HepG2 (cell line): ENCODE data around the gene MFRP. TPM values are rescaled to one million over a fixed set of nuclear protein-coding genes. Genes with fewer than 3 reads are reported as not detected.

ENCODE experiments used
- GABPB1 ChIP-seq: IDR thresholded peaks from 2 replicates; pipeline ENCODE4 v1.6.1; 2016; ENCODE audit warnings: mild to moderate bottlenecking, missing genetic modification reagents, moderate library complexity, missing compliant biosample characterization
- HNRNPL ChIP-seq: fragments of 200-400 bp; formaldehyde crosslinking; IDR thresholded peaks from 2 replicates; pipeline ENCODE4 v1.6.1; 2017; ENCODE audit warnings: mild to moderate bottlenecking, low read depth, low read length
- KMT2A ChIP-seq: sonication (generic); formaldehyde crosslinking; IDR thresholded peaks from 2 replicates; pipeline ENCODE4 v1.4.0; 2020; ENCODE audit warnings: missing genetic modification reagents
- MEF2D ChIP-seq: sonication (generic); formaldehyde crosslinking; IDR thresholded peaks from 2 replicates; pipeline ENCODE4 v1.5.1; 2020; ENCODE audit warnings: mild to moderate bottlenecking, missing genetic modification reagents
- NFAT5 ChIP-seq: sonication (generic); formaldehyde crosslinking; IDR thresholded peaks from 2 replicates; pipeline ENCODE4 v1.4.0; 2020; ENCODE audit warnings: missing genetic modification reagents
- NR2C2 ChIP-seq: sonication (generic); formaldehyde crosslinking; IDR thresholded peaks from 2 replicates; pipeline ENCODE4 v1.4.0; 2020; ENCODE audit warnings: missing genetic modification reagents, mild to moderate bottlenecking, moderate library complexity, borderline replicate concordance
- NR2F6 ChIP-seq, 2 experiments: IDR thresholded peaks; 2 replicates each; pipeline ENCODE4 v1.6.1; 2016; ENCODE audit warnings: antibody characterized with exemption in 1 of 2, mild to moderate bottlenecking in 1 of 2
- RBM39 ChIP-seq: fragments of 200-400 bp; formaldehyde crosslinking; IDR thresholded peaks from one replicate; pipeline ENCODE4 v1.6.1; 2018; ENCODE audit warnings: antibody characterized with exemption, mild to moderate bottlenecking, low read depth, low read length; ENCODE audit not compliant: poor library complexity, severe bottlenecking
- RFX1 ChIP-seq: fragments of 450-650 bp; IDR thresholded peaks from 2 replicates; pipeline ENCODE4 v1.6.1; 2017
- RFX5 ChIP-seq: IDR thresholded peaks from 2 replicates; pipeline ENCODE4 v1.6.1; 2011; ENCODE audit warnings: low read depth, low read length, improper control_type of control experiment
- RORA ChIP-seq: sonication (generic); formaldehyde crosslinking; IDR thresholded peaks from 2 replicates; pipeline ENCODE4 v1.5.0; 2020; ENCODE audit warnings: mild to moderate bottlenecking, missing genetic modification reagents, moderate library complexity
- ZFP82 ChIP-seq: sonication (generic); formaldehyde crosslinking; IDR thresholded peaks from 2 replicates; pipeline ENCODE4 v1.5.1; 2020; ENCODE audit warnings: mild to moderate bottlenecking, missing genetic modification reagents, borderline replicate concordance
- ZNF33B ChIP-seq: sonication (generic); formaldehyde crosslinking; IDR thresholded peaks from 2 replicates; pipeline ENCODE4 v1.5.1; 2020; ENCODE audit warnings: mild to moderate bottlenecking, missing genetic modification reagents
- ZNF446 ChIP-seq: sonication (generic); formaldehyde crosslinking; IDR thresholded peaks from 2 replicates; pipeline ENCODE4 v1.5.0; 2020; ENCODE audit warnings: mild to moderate bottlenecking, missing genetic modification reagents
- ZSCAN9 ChIP-seq: IDR thresholded peaks from 2 replicates; pipeline ENCODE4 v1.6.1; 2016; ENCODE audit warnings: borderline replicate concordance
- polyA plus RNA-seq, 8 experiments: library from polyadenylated mRNA; depleted of rRNA in 3 of 8; stranded (reverse) in 7 of 8; unstranded in 1 of 8; fragments of >200 nt; fragmentation: Illumina TruSeq in 4 of 8; extraction: Trizol in 4 of 8; gene quantifications; 2 replicates each; pipeline versions ENCODE4 v1.2.1 to v1.2.3, GENCODE V29; 2011 to 2016; ENCODE audit warnings: low read depth in 4 of 8, missing spikeins in 1 of 8, mixed read lengths in 1 of 8; ENCODE audit not compliant: insufficient read depth in 1 of 8
- total RNA-seq, 5 experiments: library from RNA; depleted of rRNA; stranded (reverse); fragments of >200 nt; fragmentation: Illumina TruSeq; extraction: Trizol; gene quantifications; 2 replicates each; pipeline ENCODE4 v1.2.3, GENCODE V29; 2016; ENCODE audit warnings: low read depth in 1 of 5
- TF ChIP-seq, protein P1 (sequence below): sonication (generic); formaldehyde crosslinking; IDR thresholded peaks from 2 replicates; pipeline ENCODE4 v1.8.0; 2022; ENCODE audit warnings: mild to moderate bottlenecking, missing genetic modification reagents, moderate library complexity
- TF ChIP-seq, protein P2 (sequence below): sonication (generic); formaldehyde crosslinking; IDR thresholded peaks from 2 replicates; pipeline ENCODE4 v1.4.0; 2020; ENCODE audit warnings: missing genetic modification reagents, borderline replicate concordance
- TF ChIP-seq, protein P3 (sequence below): sonication (generic); formaldehyde crosslinking; IDR thresholded peaks from 2 replicates; pipeline ENCODE4 v1.8.1; 2022; ENCODE audit warnings: low read depth, mild to moderate bottlenecking, missing genetic modification reagents

MFRP gene
- total and polyA plus RNA-seq, 2 of the 13 experiments (the other 11 are each of a cell fraction or from before 2014, with no cell fraction given), result not detected

DNA sequence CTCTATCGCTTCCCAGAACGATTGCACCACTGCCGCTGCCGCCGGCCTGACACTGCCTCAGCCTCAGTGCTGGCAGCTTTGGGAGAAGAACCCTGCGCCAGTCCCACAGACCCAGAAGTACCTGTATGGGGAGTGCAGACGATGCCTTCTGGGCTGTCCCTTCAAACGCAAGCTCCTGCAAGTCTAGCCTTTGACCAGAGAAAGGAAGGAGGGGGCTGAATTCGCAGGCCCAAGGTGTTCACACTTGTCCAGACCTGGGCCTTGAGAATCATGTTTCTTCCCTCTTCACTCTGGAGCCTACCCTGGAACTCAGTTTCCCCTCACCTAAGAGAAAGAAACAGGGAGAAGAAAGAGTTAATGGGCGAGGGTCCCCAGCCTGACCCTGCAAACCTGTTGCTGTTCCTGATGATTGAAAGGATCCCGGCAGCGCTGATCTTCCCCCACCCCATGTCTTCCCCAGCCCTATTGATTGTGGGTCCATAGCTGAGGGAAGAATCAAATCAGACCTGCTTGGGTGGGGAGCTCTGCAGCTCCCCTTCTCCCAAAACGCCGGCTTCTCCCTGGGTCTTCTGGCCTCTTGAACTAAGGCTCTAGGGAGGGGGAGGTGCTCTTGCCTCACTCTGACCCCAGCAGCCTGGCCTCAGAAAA, 28.8 kb downstream of the MFRP start (continued):
- no peak; the same call in 1 of the 2 replicates for TF ChIP-seq KMT2A (CRISPR knock-in tag)
- 0 out of 2 replicates have a peak, but pooled peaks have one; percentile 12 for TF ChIP-seq HNRNPL
- no peak for TF ChIP-seq RFX1
- TF ChIP-seq RBM39, result no peak
- TF ChIP-seq ZSCAN9, result no peak
- no peak for TF ChIP-seq MEF2D (CRISPR knock-in tag)
- TF ChIP-seq NFAT5 (CRISPR knock-in tag), result no peak
- TF ChIP-seq, protein P1, sequence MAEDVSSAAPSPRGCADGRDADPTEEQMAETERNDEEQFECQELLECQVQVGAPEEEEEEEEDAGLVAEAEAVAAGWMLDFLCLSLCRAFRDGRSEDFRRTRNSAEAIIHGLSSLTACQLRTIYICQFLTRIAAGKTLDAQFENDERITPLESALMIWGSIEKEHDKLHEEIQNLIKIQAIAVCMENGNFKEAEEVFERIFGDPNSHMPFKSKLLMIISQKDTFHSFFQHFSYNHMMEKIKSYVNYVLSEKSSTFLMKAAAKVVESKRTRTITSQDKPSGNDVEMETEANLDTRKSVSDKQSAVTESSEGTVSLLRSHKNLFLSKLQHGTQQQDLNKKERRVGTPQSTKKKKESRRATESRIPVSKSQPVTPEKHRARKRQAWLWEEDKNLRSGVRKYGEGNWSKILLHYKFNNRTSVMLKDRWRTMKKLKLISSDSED (CRISPR knock-in tag), result no peak
- TF ChIP-seq ZNF446 (CRISPR knock-in tag), result no peak
- TF ChIP-seq, protein P2, sequence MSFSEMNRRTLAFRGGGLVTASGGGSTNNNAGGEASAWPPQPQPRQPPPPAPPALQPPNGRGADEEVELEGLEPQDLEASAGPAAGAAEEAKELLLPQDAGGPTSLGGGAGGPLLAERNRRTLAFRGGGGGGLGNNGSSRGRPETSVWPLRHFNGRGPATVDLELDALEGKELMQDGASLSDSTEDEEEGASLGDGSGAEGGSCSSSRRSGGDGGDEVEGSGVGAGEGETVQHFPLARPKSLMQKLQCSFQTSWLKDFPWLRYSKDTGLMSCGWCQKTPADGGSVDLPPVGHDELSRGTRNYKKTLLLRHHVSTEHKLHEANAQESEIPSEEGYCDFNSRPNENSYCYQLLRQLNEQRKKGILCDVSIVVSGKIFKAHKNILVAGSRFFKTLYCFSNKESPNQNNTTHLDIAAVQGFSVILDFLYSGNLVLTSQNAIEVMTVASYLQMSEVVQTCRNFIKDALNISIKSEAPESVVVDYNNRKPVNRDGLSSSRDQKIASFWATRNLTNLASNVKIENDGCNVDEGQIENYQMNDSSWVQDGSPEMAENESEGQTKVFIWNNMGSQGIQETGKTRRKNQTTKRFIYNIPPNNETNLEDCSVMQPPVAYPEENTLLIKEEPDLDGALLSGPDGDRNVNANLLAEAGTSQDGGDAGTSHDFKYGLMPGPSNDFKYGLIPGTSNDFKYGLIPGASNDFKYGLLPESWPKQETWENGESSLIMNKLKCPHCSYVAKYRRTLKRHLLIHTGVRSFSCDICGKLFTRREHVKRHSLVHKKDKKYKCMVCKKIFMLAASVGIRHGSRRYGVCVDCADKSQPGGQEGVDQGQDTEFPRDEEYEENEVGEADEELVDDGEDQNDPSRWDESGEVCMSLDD (CRISPR knock-in tag), result no peak
- no peak for TF ChIP-seq ZNF33B
- no peak for TF ChIP-seq NR2C2 (CRISPR knock-in tag)
- no peak for TF ChIP-seq RORA (CRISPR knock-in tag)
- no peak for TF ChIP-seq RFX5
- no peak for TF ChIP-seq GABPB1 (CRISPR knock-in tag)
- TF ChIP-seq ZFP82 (CRISPR knock-in tag), result no peak
- TF ChIP-seq, protein P3, sequence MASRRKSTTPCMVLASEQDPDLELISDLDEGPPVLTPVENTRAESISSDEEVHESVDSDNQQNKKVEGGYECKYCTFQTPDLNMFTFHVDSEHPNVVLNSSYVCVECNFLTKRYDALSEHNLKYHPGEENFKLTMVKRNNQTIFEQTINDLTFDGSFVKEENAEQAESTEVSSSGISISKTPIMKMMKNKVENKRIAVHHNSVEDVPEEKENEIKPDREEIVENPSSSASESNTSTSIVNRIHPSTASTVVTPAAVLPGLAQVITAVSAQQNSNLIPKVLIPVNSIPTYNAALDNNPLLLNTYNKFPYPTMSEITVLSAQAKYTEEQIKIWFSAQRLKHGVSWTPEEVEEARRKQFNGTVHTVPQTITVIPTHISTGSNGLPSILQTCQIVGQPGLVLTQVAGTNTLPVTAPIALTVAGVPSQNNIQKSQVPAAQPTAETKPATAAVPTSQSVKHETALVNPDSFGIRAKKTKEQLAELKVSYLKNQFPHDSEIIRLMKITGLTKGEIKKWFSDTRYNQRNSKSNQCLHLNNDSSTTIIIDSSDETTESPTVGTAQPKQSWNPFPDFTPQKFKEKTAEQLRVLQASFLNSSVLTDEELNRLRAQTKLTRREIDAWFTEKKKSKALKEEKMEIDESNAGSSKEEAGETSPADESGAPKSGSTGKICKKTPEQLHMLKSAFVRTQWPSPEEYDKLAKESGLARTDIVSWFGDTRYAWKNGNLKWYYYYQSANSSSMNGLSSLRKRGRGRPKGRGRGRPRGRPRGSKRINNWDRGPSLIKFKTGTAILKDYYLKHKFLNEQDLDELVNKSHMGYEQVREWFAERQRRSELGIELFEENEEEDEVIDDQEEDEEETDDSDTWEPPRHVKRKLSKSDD (CRISPR knock-in tag), result no peak
- no peak for TF ChIP-seq NR2F6 (IDR thresholded peaks at IDR 0.05)
- TF ChIP-seq NR2F6 (CRISPR knock-in tag; IDR thresholded peaks at IDR 0.05), result 0 out of 2 replicates have a peak, but pooled peaks have one; percentile 10
